ENCODE data around the gene LGALS3. TPM values are rescaled to one million over a fixed set of nuclear protein-coding genes. Genes with fewer than 3 reads are reported as not detected.

The LGALS3 gene
- total RNA-seq, 1 donor from 2014 or later = 194 TPM

DNA sequence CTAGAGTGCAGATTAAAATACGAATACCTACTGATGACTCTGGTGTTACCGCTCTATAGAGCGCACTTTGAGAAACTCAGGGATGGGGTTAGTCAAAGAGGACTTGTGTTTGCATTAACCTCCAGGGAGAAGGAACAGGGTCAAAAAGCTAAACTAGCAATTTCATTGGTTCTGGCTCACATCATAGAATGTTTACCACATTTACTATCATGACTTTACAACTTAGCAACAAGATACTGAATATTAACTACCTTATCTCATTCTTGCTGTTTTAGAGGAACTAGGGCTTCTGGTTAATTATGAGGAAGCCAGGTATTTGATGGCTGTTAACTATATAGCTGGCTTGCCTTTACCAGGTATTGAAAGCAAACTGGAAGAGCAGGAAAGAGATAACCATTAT lies 12.8 kb downstream of the LGALS3 start:
- Histone ChIP-seq H3K36me3 (peaks cover 87% of the 10 kb centered on the region), H3K4me1 (peaks cover 36% of the 10 kb centered on the region), H3K9me3 (replicated peaks) (no peaks in the 10 kb centered on the region), H3K4me3 (no peak overlapping the region), H3K27me3 (ENCODE audit: low read depth) (no peaks in the 10 kb centered on the region), H3K27ac (replicated peaks) (no peak overlapping the region)
- no peak for DNase-seq
- TF ChIP-seq, protein P1, sequence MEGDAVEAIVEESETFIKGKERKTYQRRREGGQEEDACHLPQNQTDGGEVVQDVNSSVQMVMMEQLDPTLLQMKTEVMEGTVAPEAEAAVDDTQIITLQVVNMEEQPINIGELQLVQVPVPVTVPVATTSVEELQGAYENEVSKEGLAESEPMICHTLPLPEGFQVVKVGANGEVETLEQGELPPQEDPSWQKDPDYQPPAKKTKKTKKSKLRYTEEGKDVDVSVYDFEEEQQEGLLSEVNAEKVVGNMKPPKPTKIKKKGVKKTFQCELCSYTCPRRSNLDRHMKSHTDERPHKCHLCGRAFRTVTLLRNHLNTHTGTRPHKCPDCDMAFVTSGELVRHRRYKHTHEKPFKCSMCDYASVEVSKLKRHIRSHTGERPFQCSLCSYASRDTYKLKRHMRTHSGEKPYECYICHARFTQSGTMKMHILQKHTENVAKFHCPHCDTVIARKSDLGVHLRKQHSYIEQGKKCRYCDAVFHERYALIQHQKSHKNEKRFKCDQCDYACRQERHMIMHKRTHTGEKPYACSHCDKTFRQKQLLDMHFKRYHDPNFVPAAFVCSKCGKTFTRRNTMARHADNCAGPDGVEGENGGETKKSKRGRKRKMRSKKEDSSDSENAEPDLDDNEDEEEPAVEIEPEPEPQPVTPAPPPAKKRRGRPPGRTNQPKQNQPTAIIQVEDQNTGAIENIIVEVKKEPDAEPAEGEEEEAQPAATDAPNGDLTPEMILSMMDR (IDR thresholded peaks at IDR 0.05; ENCODE audit: borderline replicate concordance) = no peak
- intact Hi-C loops (cut with micrococcal nuclease) = no loop called here

DNA sequence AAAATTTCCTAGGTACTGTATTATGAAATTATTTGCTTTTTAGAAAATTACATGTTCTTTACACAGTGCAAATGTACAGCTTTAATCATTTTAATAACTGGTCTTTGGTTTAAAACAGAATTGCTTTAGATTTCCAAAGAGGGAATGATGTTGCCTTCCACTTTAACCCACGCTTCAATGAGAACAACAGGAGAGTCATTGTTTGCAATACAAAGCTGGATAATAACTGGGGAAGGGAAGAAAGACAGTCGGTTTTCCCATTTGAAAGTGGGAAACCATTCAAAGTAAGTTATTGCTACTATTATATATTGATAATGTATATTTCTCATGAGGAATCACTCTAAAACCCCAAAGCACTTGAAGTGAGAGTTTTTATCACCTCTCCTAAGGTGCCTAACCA lies 13.4 kb downstream of the LGALS3 start:
- no peak for DNase-seq
- H3K36me3 ChIP-seq = peaks cover 87% of the 10 kb centered on the region
- TF ChIP-seq, protein P1 (IDR thresholded peaks at IDR 0.05; ENCODE audit: borderline replicate concordance) = no peak
- H3K9me3 ChIP-seq (replicated peaks) = no peaks in the 10 kb centered on the region
- H3K4me3 ChIP-seq = no peak overlapping the region
- no peaks in the 10 kb centered on the region for H3K27me3 ChIP-seq (ENCODE audit: low read depth)
- peaks cover 29% of the 10 kb centered on the region for H3K4me1 ChIP-seq
- H3K27ac ChIP-seq (replicated peaks) = no peak overlapping the region
- intact Hi-C loops (cut with micrococcal nuclease) = no loop called here

DNA sequence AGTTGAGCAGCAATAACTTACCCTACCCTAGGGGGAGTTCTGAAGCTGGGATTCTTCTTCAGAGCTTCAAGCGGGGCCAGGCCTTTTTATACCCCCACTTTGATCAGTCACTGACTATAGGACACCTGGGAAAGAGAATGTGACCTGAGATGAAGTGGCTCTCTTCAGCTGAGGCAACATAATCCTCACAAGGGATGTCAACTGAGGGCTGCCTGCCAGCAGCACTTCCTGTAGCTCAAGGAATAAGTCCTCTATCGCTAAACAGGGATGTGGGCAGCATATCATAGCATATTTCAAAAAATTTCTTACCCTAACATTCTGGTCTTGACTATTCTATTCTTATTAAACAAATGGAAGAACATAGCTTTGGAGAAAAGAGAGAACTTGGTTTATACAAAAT lies 17.4 kb downstream of the LGALS3 start:
- intact Hi-C loops (cut with micrococcal nuclease) = no loop called here
- peaks cover 4% of the 10 kb centered on the region for H3K4me1 ChIP-seq
- no peaks in the 10 kb centered on the region for H3K9me3 ChIP-seq (replicated peaks)
- H3K36me3 ChIP-seq = peaks cover 50% of the 10 kb centered on the region
- H3K4me3 ChIP-seq = no peak overlapping the region
- no peak overlapping the region for H3K27ac ChIP-seq (replicated peaks)
- no peak for DNase-seq
- TF ChIP-seq, protein P1 (IDR thresholded peaks at IDR 0.05; ENCODE audit: borderline replicate concordance) = no peak
- no peaks in the 10 kb centered on the region for H3K27me3 ChIP-seq (ENCODE audit: low read depth)

DNA sequence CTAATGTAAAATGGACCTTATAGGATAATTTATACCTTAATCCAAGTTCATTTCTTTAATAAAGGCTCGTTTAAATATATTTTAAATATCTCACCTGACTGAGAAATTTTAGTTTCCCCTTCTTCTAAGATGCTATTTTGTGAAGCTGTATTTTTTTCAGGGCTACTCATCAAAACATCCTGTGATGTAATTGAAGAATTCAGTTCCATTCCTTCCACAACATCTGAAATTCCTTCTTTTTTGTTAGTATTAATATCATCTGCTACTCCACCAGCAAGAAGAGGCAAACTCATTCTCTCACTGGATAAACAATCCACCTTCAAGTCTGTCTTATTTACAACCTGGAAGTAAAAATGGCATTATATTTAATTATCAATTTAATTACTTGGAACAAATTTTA lies 22.5 kb downstream of the LGALS3 start:
- no peak for DNase-seq
- Histone ChIP-seq H3K9me3 (replicated peaks) (no peaks in the 10 kb centered on the region), H3K4me3 (no peak overlapping the region), H3K27ac (replicated peaks) (no peak overlapping the region), H3K27me3 (ENCODE audit: low read depth) (no peaks in the 10 kb centered on the region), H3K4me1 (no peaks in the 10 kb centered on the region), H3K36me3 (no peaks in the 10 kb centered on the region)
- intact Hi-C loops (cut with micrococcal nuclease) = no loop called here
- TF ChIP-seq, protein P1 (IDR thresholded peaks at IDR 0.05; ENCODE audit: borderline replicate concordance) = no peak

DNA sequence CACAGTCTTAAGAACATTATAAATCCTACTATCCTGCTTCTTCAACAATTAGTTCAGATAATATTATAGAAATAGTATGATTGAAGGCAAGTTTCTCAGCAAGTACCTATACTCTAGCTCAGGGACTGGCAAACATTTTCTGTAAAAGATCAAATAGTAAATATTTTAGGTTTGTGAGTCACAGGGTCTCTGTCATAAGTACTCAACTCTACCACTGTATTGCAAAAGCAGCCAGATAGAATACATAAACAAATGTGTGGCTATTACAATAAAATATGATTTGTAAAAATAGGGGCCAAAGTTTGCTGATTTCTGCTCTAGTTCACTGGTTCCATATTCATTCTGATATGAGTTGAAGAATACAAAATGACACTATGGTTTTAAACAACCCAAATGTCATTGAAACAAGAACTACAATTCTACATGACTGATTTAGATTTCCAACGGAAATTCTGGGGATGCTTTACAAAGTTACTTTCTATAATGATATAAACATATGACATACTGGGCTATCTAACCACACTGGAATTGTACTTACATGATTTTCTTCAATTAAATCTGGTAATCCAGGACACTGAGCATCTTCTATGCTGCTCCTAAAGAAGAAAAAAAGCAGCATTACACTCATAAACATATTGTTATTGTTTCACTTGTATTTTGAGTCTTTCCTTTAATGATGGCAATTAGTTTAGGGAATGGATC lies 23.2 kb downstream of the LGALS3 start:
- no peaks in the 10 kb centered on the region for H3K4me1 ChIP-seq
- H3K4me3 ChIP-seq = no peak overlapping the region
- intact Hi-C loops (cut with micrococcal nuclease) = no loop called here
- no peaks in the 10 kb centered on the region for H3K36me3 ChIP-seq
- TF ChIP-seq, protein P1 (IDR thresholded peaks at IDR 0.05; ENCODE audit: borderline replicate concordance) = no peak
- no peaks in the 10 kb centered on the region for H3K27me3 ChIP-seq (ENCODE audit: low read depth)
- H3K9me3 ChIP-seq (replicated peaks) = no peaks in the 10 kb centered on the region
- no peak for DNase-seq
- H3K27ac ChIP-seq (replicated peaks) = no peak overlapping the region
